T-cell (primary cell): Measurements from ENCODE around the gene GIMD1. TPM values are rescaled to one million over a fixed set of nuclear protein-coding genes. Genes with fewer than 3 reads are reported as not detected.
"Not testable (repeated sequence)": the region's sequence is repeated elsewhere in the genome, so short reads cannot be mapped to it uniquely, and the experiment has no call there.

Experiments used
- ATAC-seq, 4 experiments: fragments of 200-7000 bp in 3 of 4; fragments of 150-1000 bp in 1 of 4; cut with Tn5 transposase; replicated peaks in 1 of 4; 1 replicate in 3 of 4; 2 replicates in 1 of 4; pipeline ENCODE4 v1.10.0; 2021; ENCODE audit warnings: moderate library complexity in 3 of 4, mild to moderate bottlenecking in 2 of 4, moderate number of reproducible peaks in 1 of 4
- CTCF ChIA-PET, 2 donors: fragments of 300-600 bp; sonication (Branson Sonifier 250); formaldehyde crosslinking; loops; one replicate each; lab custom pipeline; 2022; ENCODE audit warnings: antibody characterized with exemption in 2 of 2; lab: Charles Lee
- POLR2A ChIA-PET, 2 donors: fragments of 300-600 bp; sonication (Branson Sonifier 250); formaldehyde crosslinking; loops; one replicate each; lab custom pipeline; 2022; ENCODE audit warnings: antibody characterized with exemption in 2 of 2; lab: Charles Lee
- DNase-seq, 35 experiments: peaks; one replicate each; pipeline versions ENCODE4 v3.0.0 to v3.0.0-alpha.2; 2013 to 2023
- H3K27ac ChIP-seq: one replicate; pipeline ENCODE4 v1.5.1; 2013; ENCODE audit warnings: low read length
- H3K27me3 ChIP-seq, 2 experiments: replicated peaks in 1 of 2; 1 replicate in 1 of 2; 2 replicates in 1 of 2; pipeline versions ENCODE4 v1.6.1 to v1.7.0; 2013; ENCODE audit warnings: low read length in 1 of 2, mixed read lengths in 1 of 2; ENCODE audit not compliant: control insufficient read depth in 2 of 2, insufficient read depth in 2 of 2; ENCODE audit errors: extremely low read depth in 1 of 2
- H3K36me3 ChIP-seq, 2 donors: 1 replicate in 1 of 2; 2 replicates in 1 of 2; pipeline versions ENCODE4 v1.6.1 to v1.7.0; 2013; ENCODE audit warnings: low read length in 1 of 2; ENCODE audit not compliant: control insufficient read depth in 2 of 2, insufficient read depth in 1 of 2; ENCODE audit errors: extremely low read depth in 1 of 2
- H3K4me1 ChIP-seq, 2 experiments: 1 replicate in 1 of 2; 2 replicates in 1 of 2; pipeline versions ENCODE4 v1.6.1 to v1.7.0; 2013; ENCODE audit warnings: low read length in 2 of 2, mixed read lengths in 1 of 2; ENCODE audit not compliant: insufficient read depth in 2 of 2, control insufficient read depth in 1 of 2; ENCODE audit errors: extremely low read depth in 1 of 2
- H3K4me3 ChIP-seq, 2 donors: 1 replicate in 1 of 2; 2 replicates in 1 of 2; pipeline versions ENCODE4 v1.5.1 to v1.7.0; 2013; ENCODE audit warnings: mild to moderate bottlenecking in 2 of 2, low read length in 1 of 2, moderate library complexity in 1 of 2; ENCODE audit not compliant: control insufficient read depth in 1 of 2; ENCODE audit errors: extremely low read depth in 1 of 2
- H3K9me3 ChIP-seq: 2 replicates; pipeline ENCODE4 v1.7.0; 2013
- H3K27ac Mint-ChIP-seq, 2 donors: one replicate each; pipeline ENCODE4 v1.8.0; 2020 to 2021; ENCODE audit warnings: mild to moderate bottlenecking in 2 of 2, mixed read lengths in 2 of 2
- H3K27me3 Mint-ChIP-seq, 2 donors: one replicate each; pipeline ENCODE4 v1.8.0; 2021 to 2022; ENCODE audit warnings: mixed read lengths in 2 of 2
- H3K36me3 Mint-ChIP-seq: one replicate; pipeline ENCODE4 v1.8.0; 2021; ENCODE audit warnings: mixed read lengths
- H3K4me1 Mint-ChIP-seq, 3 donors: one replicate each; pipeline ENCODE4 v1.8.0; 2020 to 2022; ENCODE audit warnings: mixed read lengths in 3 of 3, mild to moderate bottlenecking in 1 of 3
- H3K4me3 Mint-ChIP-seq, 3 donors: one replicate each; pipeline ENCODE4 v1.8.0; 2020 to 2022; ENCODE audit warnings: mild to moderate bottlenecking in 3 of 3, mixed read lengths in 3 of 3, moderate library complexity in 3 of 3
- H3K9me3 Mint-ChIP-seq, 3 donors: one replicate each; pipeline ENCODE4 v1.8.0; 2020 to 2022; ENCODE audit warnings: mixed read lengths in 3 of 3
- WGBS: methylation state at CpG from one replicate; pipeline ENCODE4 v1.1.5; 2013; ENCODE audit warnings: missing lambda C conversion rate; ENCODE audit not compliant: insufficient coverage; 5-methylcytosine and 5-hydroxymethylcytosine counted together
- total RNA-seq, 35 experiments: library from RNA in 6 of 35; stranded (reverse) in 6 of 35; fragments of 120-200 nt in 1 of 35; gene quantifications; one replicate each; pipeline versions ENCODE4 v1.2.1 to v1.2.4 and lab custom pipeline; 2013 to 2026

GIMD1 gene
- total RNA-seq, 5 donors from 2014 or later (not counting 1 experiment from before 2014, with no cell fraction given): not detected

DNA sequence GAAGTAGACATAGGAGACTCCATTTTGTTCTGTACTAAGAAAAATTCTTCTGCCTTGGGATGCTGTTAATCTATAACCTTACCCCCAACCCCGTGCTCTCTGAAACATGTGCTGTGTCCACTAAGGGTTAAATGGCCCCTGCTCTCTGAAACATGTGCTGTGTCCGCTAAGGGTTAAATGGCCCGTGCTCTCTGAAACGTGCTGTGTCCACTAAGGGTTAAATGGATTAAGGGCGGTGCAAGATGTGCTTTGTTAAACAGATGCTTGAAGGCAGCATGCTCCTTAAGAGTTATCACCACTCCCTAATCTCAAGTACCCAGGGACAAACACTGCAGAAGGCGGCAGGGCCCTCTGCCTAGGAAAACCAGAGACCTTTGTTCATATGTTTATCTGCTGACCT lies 46.8 kb downstream of the GIMD1 start:
- H3K4me3 Mint-ChIP-seq, H3K27me3 ChIP-seq, H3K9me3 Mint-ChIP-seq, POLR2A ChIA-PET, H3K9me3 ChIP-seq, H3K27ac Mint-ChIP-seq, DNase-seq, H3K27ac ChIP-seq, H3K27me3 Mint-ChIP-seq, H3K4me3 ChIP-seq, ATAC-seq: not testable (repeated sequence)
- H3K36me3 ChIP-seq: peaks cover 0 to 14% of the 10 kb centered on the region in 2 donors
- no CpG with 5 or more reads among the region's 6 CpGs for WGBS
- Mint-ChIP-seq H3K36me3 (peaks cover 20% of the 10 kb centered on the region), H3K4me1 (peaks cover 0 to 35% (median 26%) of the 10 kb centered on the region in 3 donors)
- CTCF ChIA-PET: interaction anchor here in 1 of 2 donors (0.7 kb wide), 1 partner anchor 8 kb away, joined by 4 read pairs; no protein-coding TSS in a partner anchor
- H3K4me1 ChIP-seq: peaks cover 9 to 17% of the 10 kb centered on the region in 2 experiments

DNA sequence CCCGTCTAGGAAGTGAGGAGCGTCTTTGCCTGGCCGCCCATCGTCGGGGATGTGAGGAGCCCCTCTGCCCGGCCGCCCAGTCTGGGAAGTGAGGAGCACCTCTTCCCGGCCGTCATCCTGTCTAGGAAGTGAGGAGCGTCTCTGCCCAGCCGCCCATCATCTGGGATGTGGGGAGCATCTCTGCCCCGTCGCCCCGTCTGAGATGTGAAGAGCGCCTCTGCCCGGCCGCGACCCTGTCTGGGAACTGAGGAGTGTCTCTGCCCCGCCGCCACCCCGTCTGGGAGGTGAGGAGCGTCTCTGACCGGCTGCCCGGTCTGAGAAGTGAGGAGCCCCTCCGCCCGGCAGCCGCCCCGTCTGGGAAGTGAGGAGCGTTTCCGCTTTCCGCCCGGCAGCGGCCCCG lies 47.4 kb downstream of the GIMD1 start:
- H3K36me3 ChIP-seq, H3K9me3 Mint-ChIP-seq, H3K4me3 Mint-ChIP-seq, H3K27me3 Mint-ChIP-seq, DNase-seq, H3K9me3 ChIP-seq, POLR2A ChIA-PET, H3K27me3 ChIP-seq, H3K27ac Mint-ChIP-seq, H3K4me3 ChIP-seq, H3K27ac ChIP-seq, ATAC-seq: not testable (repeated sequence)
- Mint-ChIP-seq H3K4me1 (peaks cover 0 to 35% (median 26%) of the 10 kb centered on the region in 3 donors), H3K36me3 (peaks cover 17% of the 10 kb centered on the region)
- H3K4me1 ChIP-seq: peaks cover 9 to 17% of the 10 kb centered on the region in 2 experiments
- 98% methylated on average over 18 of the region's 34 CpGs for WGBS
- CTCF ChIA-PET: interaction anchor here in 1 of 2 donors (0.7 to 1.2 kb wide), 2 partner anchors 9 to 13 kb away, joined by 3 to 4 read pairs; no protein-coding TSS in a partner anchor

DNA sequence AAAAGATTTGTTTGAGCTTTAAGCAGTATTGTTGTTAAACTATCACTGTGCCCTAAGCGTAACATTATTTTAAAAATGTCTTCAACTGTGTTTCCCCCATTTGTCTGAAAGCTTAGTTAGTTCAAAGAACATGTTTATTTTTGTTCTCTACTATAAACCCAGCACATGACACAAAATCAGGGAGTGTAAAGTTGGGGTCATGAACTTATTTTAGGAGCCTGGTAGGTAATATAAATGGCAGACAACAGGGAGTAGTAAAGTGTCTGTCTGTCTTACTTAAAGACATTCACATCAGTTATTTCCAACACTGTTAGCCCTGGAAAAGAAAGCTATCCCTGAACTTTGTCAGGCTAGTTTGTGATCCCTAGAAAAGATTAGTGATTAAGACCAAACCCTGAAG lies 48.3 kb downstream of the GIMD1 start:
- Histone ChIP-seq H3K4me1 (peaks cover 13 to 18% of the 10 kb centered on the region in 2 experiments), H3K9me3 (no peaks in the 10 kb centered on the region), H3K27me3 (no peaks in the 10 kb centered on the region), H3K4me3 (no peak overlapping the region), H3K27ac (no peak overlapping the region), H3K36me3 (peaks cover 0 to 3% of the 10 kb centered on the region in 2 donors)
- no peak overlapping the region for H3K27ac Mint-ChIP-seq
- CTCF ChIA-PET: interaction anchor here in 1 of 2 donors (0.6 to 1.2 kb wide), 3 partner anchors 8 to 14 kb away, joined by 3 to 4 read pairs (median 3); no protein-coding TSS in a partner anchor
- H3K9me3 Mint-ChIP-seq: peaks cover 0 to 3% (median 0%) of the 10 kb centered on the region in 3 donors
- no peaks in the 10 kb centered on the region for H3K27me3 Mint-ChIP-seq
- no peak for ATAC-seq
- DNase-seq: no peak
- POLR2A ChIA-PET: interaction anchor here in 1 of 2 donors (0.6 kb wide), 1 partner anchor 98 kb away, joined by 3 read pairs; no protein-coding TSS in a partner anchor
- H3K4me1 Mint-ChIP-seq: peaks cover 0 to 38% (median 30%) of the 10 kb centered on the region in 3 donors
- H3K4me3 Mint-ChIP-seq: no peak overlapping the region
- H3K36me3 Mint-ChIP-seq: peaks cover 16% of the 10 kb centered on the region
- no CpG with 5 or more reads among the region's 1 CpG for WGBS

DNA sequence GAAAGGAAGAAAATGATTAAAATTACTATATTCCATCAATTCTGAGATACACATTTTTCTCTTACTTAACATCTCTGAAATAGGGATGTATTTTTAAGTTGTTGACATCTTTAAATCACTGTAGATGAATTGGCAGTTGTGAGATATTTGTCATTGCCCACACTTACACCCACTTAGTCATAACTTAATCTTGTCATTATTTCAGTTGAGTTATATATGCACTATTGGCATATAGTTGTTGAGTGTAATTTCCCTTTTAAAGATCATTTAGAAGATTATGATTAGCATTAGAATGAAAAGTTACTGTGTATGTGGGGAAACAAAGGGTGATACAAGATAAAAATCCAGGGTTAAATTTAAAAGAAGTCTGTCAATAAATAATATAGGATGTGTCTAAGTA lies 50.1 kb downstream of the GIMD1 start:
- ATAC-seq: no peak
- CTCF ChIA-PET: interaction anchor here in 1 of 2 donors (0.8 kb wide), 1 partner anchor 10 kb away, joined by 4 read pairs; no protein-coding TSS in a partner anchor
- Mint-ChIP-seq H3K27me3 (no peaks in the 10 kb centered on the region), H3K4me3 (peak overlapping the region in 1 of 3 donors; percentile 21), H3K4me1 (peaks cover 3 to 51% (median 44%) of the 10 kb centered on the region in 3 donors), H3K9me3 (peaks cover 0 to 3% (median 0%) of the 10 kb centered on the region in 3 donors), H3K36me3 (peaks cover 16% of the 10 kb centered on the region), H3K27ac (no peak overlapping the region)
- Histone ChIP-seq H3K9me3 (no peaks in the 10 kb centered on the region), H3K36me3 (peaks cover 0 to 3% of the 10 kb centered on the region in 2 donors), H3K4me3 (no peak overlapping the region), H3K27ac (no peak overlapping the region), H3K27me3 (no peaks in the 10 kb centered on the region), H3K4me1 (peaks cover 13 to 28% of the 10 kb centered on the region in 2 experiments)
- POLR2A ChIA-PET: no interaction called here
- no peak for DNase-seq

DNA sequence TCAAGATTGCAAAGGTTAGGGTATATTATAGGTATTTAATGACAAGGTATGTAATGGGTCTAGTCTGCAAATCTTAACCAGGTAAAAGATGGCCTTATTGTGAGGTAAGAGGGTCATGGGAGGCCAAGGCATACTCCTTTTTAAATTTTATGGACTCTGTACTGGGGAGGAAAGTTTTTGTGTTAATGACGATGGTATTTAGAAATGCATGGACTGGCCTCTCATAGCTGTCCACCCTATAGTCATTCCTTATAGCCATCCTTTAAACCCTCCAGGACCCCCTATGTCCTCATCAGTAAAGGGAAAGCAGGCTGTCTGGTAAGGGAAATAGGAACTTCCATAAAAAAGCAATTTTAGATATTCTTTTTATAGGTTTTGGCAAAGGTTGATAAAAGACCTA lies 50.8 kb downstream of the GIMD1 start:
- POLR2A ChIA-PET: no interaction called here
- Histone ChIP-seq H3K27ac (no peak overlapping the region), H3K4me1 (peaks cover 13 to 28% of the 10 kb centered on the region in 2 experiments), H3K36me3 (peaks cover 0 to 3% of the 10 kb centered on the region in 2 donors), H3K27me3 (no peaks in the 10 kb centered on the region), H3K4me3 (no peak overlapping the region), H3K9me3 (no peaks in the 10 kb centered on the region)
- ATAC-seq (no peak), DNase-seq (no peak)
- Mint-ChIP-seq H3K27me3 (no peaks in the 10 kb centered on the region), H3K27ac (no peak overlapping the region), H3K4me1 (peaks cover 9 to 51% (median 46%) of the 10 kb centered on the region in 3 donors), H3K4me3 (no peak overlapping the region), H3K9me3 (peaks cover 0 to 3% (median 0%) of the 10 kb centered on the region in 3 donors), H3K36me3 (peaks cover 16% of the 10 kb centered on the region)
- no CpG with 5 or more reads among the region's 1 CpG for WGBS
- CTCF ChIA-PET: no interaction called here

DNA sequence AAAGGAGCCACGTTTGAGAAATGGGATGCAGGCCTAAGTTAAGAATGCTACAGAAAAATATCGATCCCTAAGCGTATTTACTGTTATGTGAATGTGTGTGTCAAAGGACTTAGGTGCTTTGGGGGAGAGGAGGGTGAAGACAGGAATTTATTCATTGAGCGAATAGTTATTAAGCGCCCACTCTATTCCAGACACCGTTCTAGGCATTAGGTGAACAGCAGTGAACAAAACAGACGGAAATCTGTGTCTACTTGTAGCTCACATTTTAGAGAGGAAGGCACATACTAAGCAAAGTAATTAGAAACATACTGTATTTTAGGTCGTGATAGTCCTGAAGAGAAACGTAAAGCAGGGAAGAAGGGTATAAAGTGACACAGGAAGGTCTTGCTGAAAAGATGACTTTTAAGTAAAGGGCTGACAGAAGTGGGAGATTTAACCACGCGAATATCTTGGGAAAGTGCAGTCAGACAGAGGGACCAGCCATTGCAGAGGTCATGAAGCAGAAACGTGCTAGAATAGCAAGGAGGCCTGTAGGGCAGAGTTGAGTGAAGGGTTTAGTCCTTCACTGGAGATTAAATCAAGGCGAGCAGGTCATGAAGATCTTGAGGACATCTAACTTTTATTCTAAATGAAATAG lies 51.7 kb downstream of the GIMD1 start:
- ATAC-seq: no peak
- CTCF ChIA-PET: no interaction called here
- no peak overlapping the region for H3K4me3 Mint-ChIP-seq
- POLR2A ChIA-PET: interaction anchor here (0.5 to 0.6 kb wide), 3 partner anchors 10 to 13 kb away, joined by 3 to 5 read pairs (median 3); no protein-coding TSS in a partner anchor
- H3K9me3 ChIP-seq: no peaks in the 10 kb centered on the region
- 5% methylated on average over 5 of the region's 13 CpGs for WGBS
- peak overlapping the region; percentile 94 for H3K27ac ChIP-seq
- H3K36me3 Mint-ChIP-seq: peaks cover 14% of the 10 kb centered on the region
- H3K27ac Mint-ChIP-seq: no peak overlapping the region
- H3K27me3 ChIP-seq: no peaks in the 10 kb centered on the region
- peaks cover 8 to 28% of the 10 kb centered on the region in 2 experiments for H3K4me1 ChIP-seq
- no peak for DNase-seq
- H3K4me3 ChIP-seq: peak overlapping the region; percentile 79 to 93
- no peaks in the 10 kb centered on the region for H3K27me3 Mint-ChIP-seq
- H3K36me3 ChIP-seq: peaks cover 0 to 3% of the 10 kb centered on the region in 2 donors
- peaks cover 0 to 3% (median 0%) of the 10 kb centered on the region in 3 donors for H3K9me3 Mint-ChIP-seq
- H3K4me1 Mint-ChIP-seq: peaks cover 18 to 53% (median 48%) of the 10 kb centered on the region in 3 donors
